CD4-positive, alpha-beta T cell treated with Interleukin-4 for 1 hour (primary cell): Measurements from ENCODE around the gene RRAD.
"Not testable (repeated sequence)": the region's sequence is repeated elsewhere in the genome, so short reads cannot be mapped to it uniquely, and the experiment has no call there.

ENCODE experiments used
- DNase-seq, 2 donors: peaks; one replicate each; pipeline ENCODE4 v3.0.0-alpha.2; 2020 to 2022

The RRAD gene

DNA sequence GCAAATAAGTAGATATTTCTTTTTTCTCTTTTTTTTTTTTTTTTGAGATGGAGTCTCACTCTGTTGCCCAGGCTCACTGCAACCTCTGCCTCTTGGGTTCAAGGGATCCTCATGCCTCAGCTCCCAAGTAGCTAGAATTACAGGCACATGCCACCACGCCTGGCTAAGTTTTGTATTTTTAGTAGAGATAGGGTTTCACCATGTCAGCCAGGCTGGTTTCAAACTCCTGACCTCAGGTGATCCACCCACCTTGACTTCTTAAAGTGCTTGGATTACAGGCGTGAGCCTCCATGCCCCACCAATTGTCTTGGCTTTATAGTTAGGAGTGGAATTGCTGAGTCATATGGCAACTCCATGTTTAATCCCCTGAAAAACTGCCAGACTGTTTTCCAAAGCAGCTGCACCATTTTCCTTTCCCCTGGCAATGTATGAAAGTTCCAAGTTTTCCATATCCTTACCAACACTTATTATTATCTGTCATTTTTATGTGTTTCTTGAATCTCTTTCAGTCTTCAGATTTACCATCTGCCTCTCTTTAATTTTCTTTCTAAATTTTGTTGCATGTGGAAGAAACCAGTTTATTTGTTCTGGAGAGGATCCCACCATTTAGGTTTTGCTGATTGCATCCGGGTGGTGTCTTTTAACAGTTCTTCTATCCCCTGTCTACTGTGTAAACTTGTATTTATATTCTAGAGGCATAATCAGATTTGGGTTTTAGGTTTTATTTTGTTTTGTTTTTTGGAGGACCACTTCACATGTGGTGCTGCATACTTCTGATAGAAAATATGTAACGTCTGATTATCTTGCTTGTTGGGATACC is 25.8 kb upstream of the RRAD start:
- DNase-seq, result no peak

DNA sequence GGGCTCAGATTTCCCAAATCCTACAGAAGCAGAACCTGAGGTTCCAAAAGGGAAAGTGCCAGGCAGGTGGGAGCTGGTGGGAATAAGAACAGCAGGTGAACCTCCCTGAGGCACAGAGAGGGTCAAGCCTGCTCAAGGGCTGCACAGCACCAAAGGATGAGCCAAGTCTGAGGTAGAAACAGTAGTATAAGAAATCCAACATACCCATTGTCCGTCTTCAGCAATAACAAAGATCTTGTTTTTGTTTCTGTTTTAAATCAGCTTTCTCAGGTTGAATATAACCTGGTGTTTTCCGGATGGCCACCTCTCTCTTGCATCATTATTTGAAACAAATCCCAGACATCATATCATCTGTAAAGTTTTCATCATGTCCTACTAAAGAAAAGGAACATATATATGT is 25.1 kb upstream of the RRAD start:
- no peak for DNase-seq

DNA sequence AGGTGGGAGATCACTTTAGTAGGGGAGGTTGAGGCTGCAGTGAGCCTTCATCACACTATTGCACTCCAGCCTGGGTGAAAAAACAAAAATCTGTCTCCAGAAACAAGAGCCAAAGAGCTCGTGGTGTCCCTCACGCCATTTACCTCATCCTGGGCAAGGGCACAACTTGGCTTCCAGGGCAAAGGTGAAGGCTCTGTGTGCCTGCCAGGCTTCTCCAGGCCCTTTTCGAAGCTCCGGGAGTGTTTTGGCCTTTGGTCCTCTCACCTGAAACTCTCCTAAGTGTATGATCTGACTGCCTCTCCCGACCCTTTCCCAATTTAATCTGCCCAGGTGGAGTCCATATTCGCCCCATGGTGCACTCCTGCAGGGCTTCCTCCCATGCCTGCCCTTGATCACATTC is 24.1 kb upstream of the RRAD start:
- no peak for DNase-seq

DNA sequence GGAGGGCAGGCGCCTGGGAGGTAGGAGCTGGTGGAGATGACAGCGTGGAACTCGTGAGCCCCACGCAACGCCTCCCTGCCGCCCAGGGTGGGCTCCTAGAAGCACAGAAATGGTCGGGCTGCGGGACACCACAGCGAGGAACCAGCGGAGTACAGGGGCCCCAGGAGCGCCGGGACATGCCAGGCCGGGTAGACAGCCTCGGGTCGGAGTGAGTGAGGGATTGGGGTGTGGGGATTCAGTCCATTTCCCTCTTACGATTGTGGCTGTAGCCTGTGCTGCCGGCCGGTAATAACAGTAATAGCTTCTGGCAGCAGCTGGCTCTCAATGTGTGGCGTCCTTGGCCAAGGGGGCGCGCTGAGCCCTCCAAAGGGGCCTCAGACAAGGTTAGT is 23.5 kb upstream of the RRAD start:
- no peak for DNase-seq

DNA sequence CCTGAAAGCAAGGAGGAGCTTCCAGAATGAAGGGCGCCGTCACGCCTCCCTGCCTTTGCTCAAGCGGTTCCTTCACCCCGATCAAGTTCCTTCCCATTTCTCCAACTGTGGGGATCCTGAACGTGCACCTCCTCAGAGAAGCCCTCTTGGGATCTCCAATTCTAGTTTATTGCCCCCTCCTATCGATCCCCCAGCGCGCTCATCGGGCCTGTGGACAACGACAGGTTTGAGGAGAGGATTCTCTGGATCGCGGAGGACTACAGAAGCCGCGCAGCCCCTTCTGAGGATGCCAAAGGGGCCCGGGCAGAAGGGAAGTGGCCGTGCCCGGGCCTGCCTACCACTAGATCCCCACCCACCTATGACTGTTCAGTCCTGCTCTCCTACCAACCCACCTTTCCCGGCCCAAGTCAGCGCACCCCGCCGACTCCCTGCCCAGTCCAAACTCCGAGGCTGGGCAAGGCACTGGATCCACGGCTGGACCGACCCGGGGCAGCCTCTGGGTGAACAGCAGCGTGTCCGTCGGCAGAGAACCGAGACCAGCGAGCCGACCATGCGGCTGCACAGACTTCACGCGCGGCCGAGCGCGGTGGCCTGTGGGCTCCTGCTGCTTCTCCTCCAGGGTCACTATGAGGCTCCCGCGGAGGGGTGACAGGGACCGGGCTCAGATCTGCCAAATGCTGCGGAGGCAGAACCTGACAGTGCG is 22.9 kb upstream of the RRAD start:
- no peak for DNase-seq

DNA sequence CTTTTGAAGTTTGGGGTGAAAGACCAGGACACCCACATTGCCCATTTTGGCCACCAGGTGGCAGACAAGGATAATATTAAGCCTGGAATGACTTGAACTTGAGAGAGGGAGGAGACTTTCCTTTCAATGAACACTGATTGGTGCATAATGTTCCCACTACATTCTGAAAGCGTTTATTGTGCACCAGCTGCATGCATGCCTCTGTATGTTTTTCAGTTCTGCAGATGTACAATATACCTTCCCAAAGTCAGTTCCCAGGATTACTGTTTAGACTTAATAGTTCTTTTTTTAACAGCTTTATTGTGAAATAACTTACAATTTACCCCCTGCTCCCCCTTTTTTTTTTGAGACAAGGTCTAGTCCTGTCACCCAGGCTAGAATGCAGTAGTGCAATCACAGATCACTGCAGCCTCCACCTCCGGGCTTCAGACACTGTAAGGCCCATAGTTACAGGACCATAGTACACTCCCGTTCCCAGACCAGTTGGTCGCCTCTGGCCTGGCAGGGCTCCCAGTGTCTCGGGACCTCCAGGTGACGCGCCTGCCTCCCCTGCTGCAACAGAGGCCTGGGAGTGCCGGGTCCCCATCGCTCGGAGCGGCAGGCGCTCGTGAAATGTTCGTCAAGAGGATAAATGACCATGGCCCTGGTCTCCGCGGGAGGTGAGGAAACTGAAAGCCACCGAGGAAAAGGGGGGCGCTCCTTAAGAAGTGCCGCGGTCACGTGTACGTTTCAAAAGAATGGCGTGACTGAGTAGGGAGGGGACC is 22.1 kb upstream of the RRAD start:
- peak; percentile 84 to 88 for DNase-seq

DNA sequence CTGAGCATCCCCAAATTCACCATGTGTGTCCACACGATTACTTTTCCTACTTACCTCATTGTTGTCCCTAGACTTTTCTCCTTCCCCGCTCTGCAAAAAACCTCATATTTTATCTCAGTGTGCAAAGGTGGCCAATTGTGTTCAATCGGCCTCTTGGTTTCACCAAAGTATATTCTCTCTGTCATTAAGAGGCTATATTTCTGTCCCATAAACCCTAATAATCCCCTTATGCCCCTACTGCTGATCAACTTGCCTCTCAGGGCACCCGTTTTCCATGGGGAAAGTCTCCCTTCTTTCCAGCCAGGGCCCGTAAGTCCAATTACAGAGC is 21.6 kb upstream of the RRAD start:
- DNase-seq, result no peak

DNA sequence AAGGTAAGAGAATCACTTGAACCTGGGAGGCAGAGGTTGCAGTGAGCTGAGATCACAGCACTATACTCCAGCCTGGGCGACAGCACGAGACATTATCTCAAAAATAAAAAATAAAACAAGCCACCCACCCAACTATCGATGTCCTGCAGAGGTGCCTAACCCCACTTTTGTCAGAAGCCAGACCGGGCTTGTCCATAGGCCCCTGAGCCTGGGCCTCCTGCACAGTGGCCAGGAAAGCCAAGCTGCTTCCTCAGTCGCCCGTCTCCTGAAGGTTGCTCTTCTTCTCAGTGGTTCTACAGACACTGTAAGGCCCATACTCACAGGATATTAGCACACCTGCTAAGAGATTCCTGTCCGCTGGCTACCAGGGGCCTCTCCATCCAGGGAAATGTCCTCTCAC is 21.2 kb upstream of the RRAD start:
- DNase-seq, result no peak

DNA sequence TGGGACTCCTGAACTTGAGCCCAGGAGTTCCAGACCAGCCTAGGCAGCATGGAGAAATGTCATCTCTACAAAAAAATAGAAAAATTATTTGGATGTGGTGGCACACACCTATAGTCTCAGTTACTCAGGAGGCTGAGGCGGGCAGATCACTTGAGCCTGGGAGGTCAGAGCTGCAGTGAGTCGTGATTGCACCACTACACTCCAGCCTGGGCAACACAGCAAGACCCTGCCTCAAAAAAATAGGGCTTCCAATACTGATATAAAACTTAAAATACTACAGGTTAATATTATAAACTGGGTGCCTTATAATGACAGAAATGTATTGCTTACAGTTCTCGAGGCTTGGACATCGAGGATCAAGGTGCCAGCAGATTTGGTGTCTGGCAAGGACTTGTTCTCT is 20.6 kb upstream of the RRAD start:
- no peak for DNase-seq

DNA sequence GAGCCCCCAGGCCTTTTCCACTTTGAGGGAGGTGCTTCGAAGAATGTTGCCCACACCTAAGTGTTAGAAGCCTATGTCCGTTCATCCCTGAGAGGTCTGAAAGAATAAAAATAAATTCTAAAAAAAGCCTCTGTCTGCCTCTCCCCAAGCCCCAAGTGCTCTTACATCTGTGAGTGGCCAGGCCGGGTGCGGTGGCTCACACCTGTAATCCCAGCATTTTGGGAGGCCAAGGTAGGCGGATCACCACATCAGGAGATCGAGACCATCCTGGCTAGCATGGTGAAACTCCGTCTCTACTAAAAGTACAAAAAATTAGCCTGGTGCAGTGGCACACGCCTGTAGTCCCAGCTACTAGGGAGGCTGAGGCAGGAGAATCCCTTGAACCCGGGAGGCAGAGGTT is 19.6 kb upstream of the RRAD start:
- DNase-seq, result not testable (repeated sequence)

DNA sequence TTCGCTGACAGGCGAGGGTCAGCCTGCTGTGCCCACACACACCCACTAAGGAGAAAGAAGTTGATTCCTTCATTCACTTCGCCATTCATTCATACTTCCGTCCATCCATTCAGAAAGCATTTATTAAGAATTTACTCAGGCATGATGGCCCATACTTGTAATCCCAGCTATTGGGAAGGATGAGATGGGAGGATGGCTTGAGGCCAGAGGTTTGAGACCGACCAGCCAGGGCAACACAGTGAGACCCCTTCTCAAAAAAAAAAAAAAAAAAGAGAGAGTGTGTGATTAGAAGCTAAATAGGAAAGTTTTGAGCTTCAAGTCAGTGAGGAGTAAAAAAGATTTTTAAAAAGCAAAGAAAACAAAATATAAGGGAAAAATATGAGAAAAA is 18.7 kb upstream of the RRAD start:
- DNase-seq, result no peak

DNA sequence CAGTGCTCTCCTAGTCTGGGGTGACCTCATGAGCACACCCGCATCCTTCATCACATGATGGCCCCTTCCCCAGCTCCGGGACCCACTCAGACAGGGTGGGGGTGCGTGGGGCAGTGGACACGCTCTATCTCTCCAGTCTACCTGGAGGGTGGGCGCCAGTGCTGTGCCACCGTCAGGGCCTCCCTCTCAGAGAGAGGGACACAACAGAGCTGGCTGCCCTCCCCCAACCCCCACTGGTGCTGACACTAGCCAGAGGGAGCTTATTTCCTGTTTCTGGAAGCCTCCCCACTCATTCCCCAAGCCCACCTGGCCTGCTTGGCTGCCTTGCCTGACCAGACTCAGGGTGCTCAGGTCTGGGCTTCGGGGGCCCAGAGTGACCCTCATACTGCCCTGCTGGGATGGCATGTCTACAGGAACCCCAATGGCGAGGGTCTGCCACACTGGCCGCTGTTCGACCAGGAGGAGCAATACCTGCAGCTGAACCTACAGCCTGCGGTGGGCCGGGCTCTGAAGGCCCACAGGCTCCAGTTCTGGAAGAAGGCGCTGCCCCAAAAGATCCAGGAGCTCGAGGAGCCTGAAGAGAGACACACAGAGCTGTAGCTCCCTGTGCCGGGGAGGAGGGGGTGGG is 18.2 kb upstream of the RRAD start:
- DNase-seq, result no peak

DNA sequence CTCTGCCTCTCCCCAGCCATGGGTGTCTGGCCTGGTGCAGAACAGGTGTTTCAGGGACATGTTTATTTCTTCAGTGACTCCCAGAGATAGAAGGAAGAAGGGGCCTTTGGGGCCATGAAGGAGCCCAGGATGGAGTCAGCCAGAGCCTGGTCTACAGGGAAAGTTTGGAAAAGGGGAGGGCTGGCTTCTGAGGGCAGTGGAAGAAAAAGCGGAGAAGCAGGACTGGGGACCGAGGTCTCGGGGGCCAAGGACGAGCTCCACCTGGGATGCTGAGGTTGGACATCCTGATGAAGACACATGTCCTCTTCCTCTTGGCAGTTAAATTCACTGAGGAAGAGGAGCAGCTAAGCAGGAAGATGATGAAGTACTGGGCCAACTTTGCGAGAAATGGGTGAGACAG is 17.6 kb upstream of the RRAD start:
- DNase-seq, result no peak

DNA sequence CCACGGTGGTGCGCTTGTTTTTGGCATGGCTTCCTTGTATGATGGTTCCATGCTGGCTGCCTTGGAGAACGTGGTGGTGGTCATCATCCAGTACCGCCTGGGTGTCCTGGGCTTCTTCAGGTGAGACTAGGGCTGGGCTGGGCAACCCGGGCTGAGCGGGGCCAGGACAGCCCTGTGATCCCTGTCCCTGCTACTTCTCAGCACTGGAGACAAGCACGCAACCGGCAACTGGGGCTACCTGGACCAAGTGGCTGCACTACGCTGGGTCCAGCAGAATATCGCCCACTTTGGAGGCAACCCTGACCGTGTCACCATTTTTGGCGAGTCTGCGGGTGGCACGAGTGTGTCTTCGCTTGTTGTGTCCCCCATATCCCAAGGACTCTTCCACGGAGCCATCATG is 14.9 kb upstream of the RRAD start:
- no peak for DNase-seq

DNA sequence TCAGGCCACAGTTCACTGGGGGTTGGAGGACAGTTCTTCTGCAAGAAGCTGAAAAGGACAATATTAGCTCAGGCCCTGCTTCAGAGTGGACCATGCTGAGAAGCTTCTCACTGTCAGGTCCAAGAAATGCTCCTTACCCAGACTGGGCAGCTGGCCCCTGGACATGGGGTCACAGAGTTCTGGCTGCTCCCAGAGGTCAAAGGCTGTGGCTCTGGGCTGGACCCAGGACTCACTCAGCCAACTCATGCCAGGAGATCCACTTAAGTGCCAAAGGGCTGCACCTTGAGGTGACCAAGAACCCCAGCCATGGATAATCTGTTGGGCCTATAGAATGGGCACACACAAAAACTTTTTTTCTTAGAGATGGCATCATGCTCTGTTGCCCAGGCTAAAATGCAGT is 14.0 kb upstream of the RRAD start:
- DNase-seq, result no peak

DNA sequence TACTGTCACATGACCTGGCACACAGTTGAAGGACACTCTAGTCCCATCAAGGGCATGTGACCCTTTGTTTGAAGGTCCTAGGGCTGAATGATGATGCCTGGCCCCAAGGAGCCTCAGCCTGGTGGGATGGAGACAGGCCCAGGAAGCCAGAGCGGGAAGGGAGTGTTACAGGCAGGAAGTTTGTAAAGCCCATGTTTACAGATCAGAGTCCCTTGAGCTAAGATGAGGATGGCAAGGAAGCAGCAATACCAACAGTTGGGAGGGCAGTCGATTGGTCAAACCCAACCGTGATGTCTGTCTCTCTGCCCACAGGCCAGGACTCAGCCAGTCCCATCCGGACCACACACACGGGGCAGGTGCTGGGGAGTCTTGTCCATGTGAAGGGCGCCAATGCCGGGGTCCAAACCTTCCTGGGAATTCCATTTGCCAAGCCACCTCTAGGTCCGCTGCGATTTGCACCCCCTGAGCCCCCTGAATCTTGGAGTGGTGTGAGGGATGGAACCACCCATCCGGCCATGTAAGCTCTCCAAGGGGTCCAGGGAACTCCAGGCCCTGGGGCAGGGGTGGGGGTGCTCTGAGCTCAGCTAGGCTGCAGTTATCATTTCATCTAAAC is 12.5 kb upstream of the RRAD start:
- DNase-seq, result no peak

DNA sequence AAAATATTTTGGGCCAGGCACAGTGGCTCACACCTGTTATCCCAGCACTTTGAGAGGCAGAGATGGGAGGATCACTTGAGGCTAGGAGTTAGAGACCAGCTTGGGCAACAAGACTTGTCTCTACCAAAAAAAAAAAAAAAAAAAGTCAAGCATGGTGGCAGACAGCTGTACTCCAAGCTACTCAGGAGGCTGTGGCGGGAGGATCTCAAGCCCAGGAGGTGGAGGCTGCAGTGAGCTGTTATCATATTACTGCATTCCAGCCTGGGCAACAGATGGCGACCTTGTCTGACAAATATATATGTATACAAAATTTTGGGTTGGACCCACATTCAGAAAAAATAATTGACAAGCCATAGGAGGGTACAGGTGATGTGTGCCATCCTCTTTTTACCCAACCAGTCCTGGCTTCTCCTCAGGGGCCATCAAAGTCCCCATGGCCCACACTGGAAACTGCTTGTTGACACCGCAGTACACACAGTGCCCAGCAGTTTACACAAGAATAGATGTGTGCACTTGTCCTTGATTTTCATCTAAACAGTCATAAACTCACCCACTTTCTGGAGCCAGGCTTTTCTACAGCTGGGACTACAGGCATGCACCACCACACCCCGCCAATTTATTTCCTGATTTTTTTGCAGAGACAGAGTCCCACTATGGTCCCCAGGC is 11.7 kb upstream of the RRAD start:
- DNase-seq, result no peak

DNA sequence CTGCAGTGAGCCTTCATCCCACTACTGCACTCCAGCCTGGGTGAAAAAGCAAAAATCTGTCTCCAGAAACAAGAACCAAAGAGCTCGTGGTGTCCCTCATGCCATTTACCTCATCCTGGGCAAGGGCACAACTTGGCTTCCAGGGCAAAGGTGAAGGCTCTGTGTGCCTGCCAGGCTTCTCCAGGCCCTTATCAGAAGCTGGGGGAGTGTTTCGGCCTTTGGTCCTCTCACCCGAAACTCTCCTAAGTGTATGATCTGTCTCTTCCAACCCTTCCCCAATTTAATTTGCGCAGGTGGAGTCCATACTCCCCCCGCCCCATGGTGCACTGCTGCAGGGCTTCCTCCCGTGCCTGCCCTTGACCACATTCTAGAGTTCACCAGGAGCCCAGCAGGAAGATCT is 11.1 kb upstream of the RRAD start:
- no peak for DNase-seq

DNA sequence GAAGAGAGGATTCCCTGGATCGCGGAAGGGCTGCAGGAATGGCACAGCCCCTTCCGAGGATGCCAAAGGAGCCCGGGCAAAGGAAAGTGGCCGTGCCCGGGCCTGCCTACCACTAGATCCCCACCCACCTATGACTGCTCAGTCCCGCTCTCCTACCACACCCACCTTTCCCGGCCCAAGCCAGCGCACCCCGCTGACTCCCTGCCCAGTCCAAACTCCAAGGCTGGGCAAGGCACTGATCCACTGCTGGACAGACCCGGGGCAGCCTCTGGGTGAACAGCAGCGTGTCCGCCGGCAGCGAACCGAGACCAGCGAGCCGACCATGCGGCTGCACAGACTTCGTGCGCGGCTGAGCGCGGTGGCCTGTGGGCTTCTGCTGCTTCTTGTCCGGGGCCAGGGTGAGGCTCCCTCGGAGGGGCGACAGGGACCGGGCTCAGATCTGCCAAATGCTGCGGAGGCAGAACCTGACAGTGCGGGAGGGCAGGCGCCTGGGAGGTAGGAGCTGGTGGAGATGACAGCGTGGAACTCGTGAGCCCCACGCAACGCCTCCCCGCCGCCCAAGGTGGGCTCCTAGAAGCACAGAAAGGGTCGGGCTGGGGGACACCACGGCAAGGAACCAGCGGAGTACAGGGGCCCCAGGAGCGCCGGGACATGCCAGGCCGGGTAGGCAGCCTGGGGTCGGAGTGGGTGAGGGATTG is 10.1 kb upstream of the RRAD start, which contains the start of gene CES2:
Gene CES2, plus strand, starts transcription at position 203 of the 698 bp plus-strand sequence. Its CDS starts 120 bp downstream, at position 323.
- DNase-seq, result no peak

DNA sequence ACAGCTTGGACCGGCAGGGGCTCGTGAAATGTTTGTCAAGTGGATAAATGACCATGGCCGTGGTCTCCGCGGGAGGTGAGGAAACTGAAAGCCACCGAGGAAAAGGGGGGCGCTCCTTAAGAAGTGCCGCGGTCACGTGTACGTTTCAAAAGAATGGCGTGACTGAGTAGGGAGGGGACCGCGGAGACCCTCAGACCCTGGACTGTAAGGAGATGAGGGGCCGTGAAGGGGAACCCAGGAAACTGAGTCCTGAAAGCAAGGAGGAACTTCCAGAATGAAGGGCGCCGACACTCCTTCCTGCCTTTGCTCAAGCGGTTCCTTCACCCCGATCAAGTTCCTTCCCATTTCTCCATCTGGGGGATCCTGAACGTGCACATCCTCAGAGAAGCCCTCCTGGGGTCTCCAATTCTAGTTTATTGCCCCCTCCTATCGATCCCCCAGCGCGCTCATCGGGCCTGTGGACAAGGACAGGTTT is 9.5 kb upstream of the RRAD start:
- DNase-seq, result not testable (repeated sequence)

DNA sequence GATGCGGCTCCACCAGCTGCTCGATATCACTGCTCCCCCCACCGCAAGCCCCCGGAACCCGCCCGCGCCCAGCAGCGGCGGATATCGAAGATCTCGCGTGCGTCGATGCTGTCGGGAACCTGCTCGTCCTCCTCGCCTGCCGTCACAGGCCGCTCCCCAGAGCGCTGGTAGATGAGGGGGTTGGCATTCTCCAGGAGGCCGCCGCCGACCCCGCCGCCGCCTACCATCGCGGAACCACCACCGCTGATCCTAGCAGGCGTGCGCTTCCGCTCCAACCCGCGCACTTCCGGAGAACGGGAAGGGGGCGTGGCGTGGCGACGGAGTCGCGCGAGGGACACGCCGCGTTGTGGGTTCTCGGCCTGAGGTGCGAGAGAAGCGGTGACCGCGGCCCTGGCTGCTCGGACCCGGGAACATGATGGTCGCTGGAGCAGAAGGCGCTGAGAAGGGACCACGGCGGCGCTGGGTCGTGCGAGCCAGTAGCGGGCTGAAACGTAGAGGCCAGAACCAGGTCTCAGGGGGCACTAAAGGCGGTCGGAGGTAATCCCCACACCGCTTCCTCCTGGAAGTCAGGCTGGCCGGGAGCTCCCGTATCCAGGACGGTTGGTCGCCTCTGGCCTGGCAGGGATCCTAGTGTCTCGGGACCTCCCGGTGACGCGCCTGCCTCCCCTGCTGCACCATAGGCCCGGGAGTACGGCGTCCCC is 9.0 kb upstream of the RRAD start, which contains the start of gene CIAO2B:
Gene CIAO2B, minus strand, starts transcription at position 265 of the 701 bp plus-strand sequence. Its CDS starts 38 bp downstream, at position 227.
- DNase-seq, result peak; percentile 87 to 90
